Left ventricle myocardium inferior (tissue), 1 donor: ENCODE results near the gene RGMB. TPM values are rescaled to one million over a fixed set of nuclear protein-coding genes. Genes with fewer than 3 reads are reported as not detected.
"Not testable (repeated sequence)": the region's sequence is repeated elsewhere in the genome, so short reads cannot be mapped to it uniquely, and the experiment has no call there.

Experiments
- DNase-seq: peaks from one replicate; pipeline ENCODE4 v3.0.0-alpha.2; 2020
- H3K27ac ChIP-seq: fragments of 200-600 bp; replicated peaks from 2 replicates; pipeline ENCODE4 v1.8.0; 2021
- H3K27me3 ChIP-seq: fragments of 200-600 bp; 2 replicates; pipeline ENCODE4 v1.8.0; 2021; ENCODE audit warnings: low read depth
- H3K36me3 ChIP-seq: fragments of 200-600 bp; 2 replicates; pipeline ENCODE4 v1.8.0; 2021
- H3K4me1 ChIP-seq: fragments of 200-600 bp; 2 replicates; pipeline ENCODE4 v1.8.0; 2021
- H3K4me3 ChIP-seq: fragments of 200-600 bp; 2 replicates; pipeline ENCODE4 v1.8.0; 2021; ENCODE audit warnings: mild to moderate bottlenecking, moderate library complexity
- H3K9me3 ChIP-seq: fragments of 200-600 bp; replicated peaks from 2 replicates; pipeline ENCODE4 v1.8.0; 2021
- CTCF ChIP-seq: fragments of 200-600 bp; IDR thresholded peaks from 2 replicates; pipeline ENCODE4 v1.8.0; 2021; ENCODE audit warnings: antibody characterized with exemption, mild to moderate bottlenecking, borderline replicate concordance
- intact Hi-C: fragments of 100-400 bp; cut with micrococcal nuclease; formaldehyde crosslinking; loops from one replicate; pipeline ENCODE4 v1.11.0; 2022
- total RNA-seq: library from RNA; stranded (reverse); fragmentation: NEBNext Ultra II Directional; extraction: Animal tissue kit (Norgen Biotek cat#: 25700); gene quantifications from one replicate; pipeline ENCODE4 v1.2.1, GENCODE V29; 2021
- donor health status: DM: no; HTN: yes; CAD: no; lungs with severe emphysema.

RGMB gene
- total RNA-seq, 1 donor from 2014 or later: 13.0 TPM

- DNase-seq: no peak
- no peak for TF ChIP-seq CTCF
- H3K27ac ChIP-seq: no peak overlapping the region
- no peaks in the 10 kb centered on the region for H3K27me3 ChIP-seq
- no peaks in the 10 kb centered on the region for H3K4me1 ChIP-seq
- peaks cover 12% of the 10 kb centered on the region for H3K9me3 ChIP-seq
- H3K36me3 ChIP-seq: no peaks in the 10 kb centered on the region
- H3K4me3 ChIP-seq: no peak overlapping the region
- intact Hi-C loops: no loop called here
These were observed 36.7 kb upstream of the RGMB start for GRCh38 chr5:98736753-98737152.

- H3K4me3 ChIP-seq, H3K27me3 ChIP-seq, intact Hi-C loops, DNase-seq, H3K4me1 ChIP-seq, H3K36me3 ChIP-seq, H3K27ac ChIP-seq: not testable (repeated sequence)
- peaks cover 12% of the 10 kb centered on the region for H3K9me3 ChIP-seq
These were observed 36.0 kb upstream of the RGMB start for GRCh38 chr5:98737441-98737840.

- H3K27me3 ChIP-seq, H3K4me1 ChIP-seq, intact Hi-C loops, DNase-seq, H3K27ac ChIP-seq, H3K36me3 ChIP-seq, H3K4me3 ChIP-seq: not testable (repeated sequence)
- H3K9me3 ChIP-seq: peaks cover 12% of the 10 kb centered on the region
These were observed 34.8 kb upstream of the RGMB start for GRCh38 chr5:98738481-98739149.

GRCh38 chr5:98741926-98742325 lies 31.5 kb upstream of the RGMB start:
- no peak for TF ChIP-seq CTCF
- DNase-seq: no peak
- H3K36me3 ChIP-seq: no peaks in the 10 kb centered on the region
- intact Hi-C loops: no loop called here
- H3K9me3 ChIP-seq: peaks cover 15% of the 10 kb centered on the region
- no peaks in the 10 kb centered on the region for H3K4me1 ChIP-seq
- no peak overlapping the region for H3K27ac ChIP-seq
- no peaks in the 10 kb centered on the region for H3K27me3 ChIP-seq
- no peak overlapping the region for H3K4me3 ChIP-seq

- peaks cover 15% of the 10 kb centered on the region for H3K9me3 ChIP-seq
- H3K27ac ChIP-seq: no peak overlapping the region
- no peak overlapping the region for H3K4me3 ChIP-seq
- DNase-seq: no peak
- TF ChIP-seq CTCF: no peak
- intact Hi-C loops: no loop called here
- no peaks in the 10 kb centered on the region for H3K27me3 ChIP-seq
- no peaks in the 10 kb centered on the region for H3K4me1 ChIP-seq
- H3K36me3 ChIP-seq: no peaks in the 10 kb centered on the region
These were observed 30.9 kb upstream of the RGMB start for GRCh38 chr5:98742396-98743073.

- H3K27me3 ChIP-seq, DNase-seq, H3K36me3 ChIP-seq, H3K4me3 ChIP-seq, H3K27ac ChIP-seq, intact Hi-C loops, H3K4me1 ChIP-seq: not testable (repeated sequence)
- H3K9me3 ChIP-seq: peaks cover 22% of the 10 kb centered on the region
These were observed 25.2 kb upstream of the RGMB start for GRCh38 chr5:98748259-98748658.

- intact Hi-C loops: no loop called here
These were observed 24.4 kb upstream of the RGMB start for GRCh38 chr5:98749046-98749445.

More at GRCh38 chr5:98749046-98749445, 24.4 kb upstream of the RGMB start:
- Histone ChIP-seq H3K27ac (no peak overlapping the region), H3K4me1 (no peaks in the 10 kb centered on the region), H3K27me3 (no peaks in the 10 kb centered on the region), H3K9me3 (peaks cover 22% of the 10 kb centered on the region), H3K36me3 (no peaks in the 10 kb centered on the region), H3K4me3 (no peak overlapping the region)
- DNase-seq: no peak
- no peak for TF ChIP-seq CTCF
